SIG-M5 treated with dmso at 0.1 percent for 504 hours (cell line): ENCODE data around the gene TMEM273.
"Not testable (repeated sequence)": the region's sequence is repeated elsewhere in the genome, so short reads cannot be mapped to it uniquely, and the experiment has no call there.

ENCODE experiments used
- DNase-seq: peaks from one replicate; lab custom pipeline; 2025; ENCODE audit not compliant: unreplicated experiment; lab: John Stamatoyannopoulos, UW

Gene TMEM273

GRCh38 chr10:49207113-49207512 lies 18.9 kb upstream of the TMEM273 start:
- no peak for DNase-seq

- no peak for DNase-seq
These were observed 17.0 kb upstream of the TMEM273 start for GRCh38 chr10:49205206-49205605.

GRCh38 chr10:49204119-49204518 lies 15.9 kb upstream of the TMEM273 start:
- DNase-seq: no peak

- no peak for DNase-seq
These were observed 14.1 kb upstream of the TMEM273 start for GRCh38 chr10:49202266-49202665.

GRCh38 chr10:49200854-49201253 lies 12.7 kb upstream of the TMEM273 start:
- no peak for DNase-seq

- DNase-seq: no peak
These were observed 9.0 kb upstream of the TMEM273 start for GRCh38 chr10:49197171-49197570.

GRCh38 chr10:49195864-49196263 lies 7.7 kb upstream of the TMEM273 start:
- not testable (repeated sequence) for DNase-seq

GRCh38 chr10:49194212-49194920 lies 6.2 kb upstream of the TMEM273 start:
- no peak for DNase-seq

- no peak for DNase-seq
These were observed 3.2 kb upstream of the TMEM273 start for GRCh38 chr10:49191349-49191748.

GRCh38 chr10:49189422-49189821 lies 1.2 kb upstream of the TMEM273 start:
- no peak for DNase-seq

GRCh38 chr10:49187044-49187484 lies 1.1 kb downstream of the TMEM273 start:
- no peak for DNase-seq

GRCh38 chr10:49186613-49187012 lies 1.6 kb downstream of the TMEM273 start:
- DNase-seq: no peak

- no peak for DNase-seq
These were observed 3.0 kb downstream of the TMEM273 start for GRCh38 chr10:49185213-49185612.

GRCh38 chr10:49184642-49185111 lies 3.5 kb downstream of the TMEM273 start:
- no peak for DNase-seq

- DNase-seq: no peak
These were observed 4.3 kb downstream of the TMEM273 start for GRCh38 chr10:49183596-49184542.

GRCh38 chr10:49182776-49183175 lies 5.4 kb downstream of the TMEM273 start:
- DNase-seq: no peak

- DNase-seq: no peak
These were observed 7.7 kb downstream of the TMEM273 start for GRCh38 chr10:49180444-49180860.

GRCh38 chr10:49179699-49180443 lies 8.3 kb downstream of the TMEM273 start:
- no peak for DNase-seq

- no peak for DNase-seq
These were observed 9.4 kb downstream of the TMEM273 start for GRCh38 chr10:49178489-49179471.
